PFSK-1 (cell line): ENCODE measurements around the gene IRF6.

Experiments used
- FOXP2 ChIP-seq: optimal IDR thresholded peaks from 2 replicates; pipeline ENCODE3; 2011; ENCODE audit warnings: borderline replicate concordance, control low read depth, inconsistent platforms; ENCODE audit not compliant: insufficient read depth; ENCODE audit errors: extremely low read length, extremely low read depth
- POLR2AphosphoS5 ChIP-seq: IDR thresholded peaks from 2 replicates; pipeline ENCODE4 v1.6.1; 2012; ENCODE audit warnings: low read depth, mild to moderate bottlenecking, control low read depth, low read length, moderate library complexity
- SIN3A ChIP-seq: IDR thresholded peaks from 2 replicates; pipeline ENCODE4 v1.6.1; 2012; ENCODE audit warnings: mild to moderate bottlenecking, low read length, moderate library complexity, borderline replicate concordance; ENCODE audit not compliant: insufficient read depth
- TAF1 ChIP-seq: IDR thresholded peaks from 2 replicates; pipeline ENCODE4 v1.6.1; 2012; ENCODE audit warnings: low read length, control low read depth, borderline replicate concordance; ENCODE audit not compliant: insufficient read depth
- TF ChIP-seq, protein P1 (sequence below), 2 experiments: IDR thresholded peaks; 2 replicates each; pipeline versions ENCODE4 v1.6.1 to v1.8.0; 2011 to 2012; ENCODE audit warnings: low read depth in 2 of 2, low read length in 2 of 2, control low read depth in 1 of 2, inconsistent platforms in 1 of 2, mild to moderate bottlenecking in 1 of 2, moderate library complexity in 1 of 2; ENCODE audit not compliant: insufficient read depth in 1 of 2

IRF6 gene

DNA sequence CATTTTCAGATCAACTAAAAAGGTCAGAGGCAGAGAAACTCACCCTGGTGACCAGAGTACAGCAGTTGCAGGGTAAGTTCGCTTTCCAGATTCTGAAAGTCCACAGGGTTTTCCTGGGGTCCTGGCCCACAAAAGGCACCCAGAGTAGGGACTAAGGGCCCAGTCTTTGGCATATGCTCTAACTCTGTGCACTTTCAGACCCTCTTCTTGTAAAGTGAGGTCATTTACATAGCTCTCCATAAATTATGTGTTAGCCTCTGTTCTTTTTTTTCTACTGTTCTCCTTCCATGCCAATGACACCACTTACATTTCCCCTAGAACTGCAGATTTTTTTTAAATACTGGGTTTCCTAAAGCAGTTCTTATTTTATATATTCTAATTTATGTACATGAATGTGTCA lies 27.8 kb downstream of the IRF6 start:
- TF ChIP-seq SIN3A (no peak), POLR2AphosphoS5 (no peak), FOXP2 (no peak), TAF1 (no peak)

- TF ChIP-seq POLR2AphosphoS5 (no peak), SIN3A (no peak), TAF1 (no peak), FOXP2 (no peak)
- TF ChIP-seq, protein P1, sequence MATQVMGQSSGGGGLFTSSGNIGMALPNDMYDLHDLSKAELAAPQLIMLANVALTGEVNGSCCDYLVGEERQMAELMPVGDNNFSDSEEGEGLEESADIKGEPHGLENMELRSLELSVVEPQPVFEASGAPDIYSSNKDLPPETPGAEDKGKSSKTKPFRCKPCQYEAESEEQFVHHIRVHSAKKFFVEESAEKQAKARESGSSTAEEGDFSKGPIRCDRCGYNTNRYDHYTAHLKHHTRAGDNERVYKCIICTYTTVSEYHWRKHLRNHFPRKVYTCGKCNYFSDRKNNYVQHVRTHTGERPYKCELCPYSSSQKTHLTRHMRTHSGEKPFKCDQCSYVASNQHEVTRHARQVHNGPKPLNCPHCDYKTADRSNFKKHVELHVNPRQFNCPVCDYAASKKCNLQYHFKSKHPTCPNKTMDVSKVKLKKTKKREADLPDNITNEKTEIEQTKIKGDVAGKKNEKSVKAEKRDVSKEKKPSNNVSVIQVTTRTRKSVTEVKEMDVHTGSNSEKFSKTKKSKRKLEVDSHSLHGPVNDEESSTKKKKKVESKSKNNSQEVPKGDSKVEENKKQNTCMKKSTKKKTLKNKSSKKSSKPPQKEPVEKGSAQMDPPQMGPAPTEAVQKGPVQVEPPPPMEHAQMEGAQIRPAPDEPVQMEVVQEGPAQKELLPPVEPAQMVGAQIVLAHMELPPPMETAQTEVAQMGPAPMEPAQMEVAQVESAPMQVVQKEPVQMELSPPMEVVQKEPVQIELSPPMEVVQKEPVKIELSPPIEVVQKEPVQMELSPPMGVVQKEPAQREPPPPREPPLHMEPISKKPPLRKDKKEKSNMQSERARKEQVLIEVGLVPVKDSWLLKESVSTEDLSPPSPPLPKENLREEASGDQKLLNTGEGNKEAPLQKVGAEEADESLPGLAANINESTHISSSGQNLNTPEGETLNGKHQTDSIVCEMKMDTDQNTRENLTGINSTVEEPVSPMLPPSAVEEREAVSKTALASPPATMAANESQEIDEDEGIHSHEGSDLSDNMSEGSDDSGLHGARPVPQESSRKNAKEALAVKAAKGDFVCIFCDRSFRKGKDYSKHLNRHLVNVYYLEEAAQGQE (IDR thresholded peaks at IDR 0.05; ENCODE audit: insufficient read depth in 1 of 2, low read depth in 2 of 2, low read length in 2 of 2), result no peak
Observed at GRCh38 chr1:209777587-209777986, 28.4 kb downstream of the IRF6 start.

- TF ChIP-seq POLR2AphosphoS5 (no peak), TAF1 (no peak), SIN3A (no peak), FOXP2 (no peak)
- TF ChIP-seq, protein P1 (IDR thresholded peaks at IDR 0.05; ENCODE audit: insufficient read depth in 1 of 2, low read depth in 2 of 2, low read length in 2 of 2), result no peak
Observed at GRCh38 chr1:209775678-209776077, 30.3 kb downstream of the IRF6 start.

GRCh38 chr1:209774592-209774991 lies 31.4 kb downstream of the IRF6 start:
- TF ChIP-seq SIN3A (no peak), FOXP2 (no peak), POLR2AphosphoS5 (no peak), TAF1 (no peak)
- TF ChIP-seq, protein P1 (IDR thresholded peaks at IDR 0.05; ENCODE audit: insufficient read depth in 1 of 2, low read depth in 2 of 2, low read length in 2 of 2), result no peak

GRCh38 chr1:209772126-209772525 lies 33.8 kb downstream of the IRF6 start:
- TF ChIP-seq POLR2AphosphoS5 (no peak), FOXP2 (no peak), TAF1 (no peak), SIN3A (no peak)
- TF ChIP-seq, protein P1 (IDR thresholded peaks at IDR 0.05; ENCODE audit: insufficient read depth in 1 of 2, low read depth in 2 of 2, low read length in 2 of 2), result no peak
